ENCODE data around the gene MMP3.

Gene MMP3

GRCh38 chr11:102833731-102834130 is 9.7 kb downstream of the MMP3 start:
- TF ChIP-seq CTCF (IDR thresholded peaks at IDR 0.05; ENCODE audit: low read depth, low read length) = no peak
- no peak for DNase-seq (ENCODE audit: extremely low read depth, low read depth)

- DNase-seq (ENCODE audit: extremely low read depth, low read depth) = no peak
- TF ChIP-seq CTCF (IDR thresholded peaks at IDR 0.05; ENCODE audit: low read depth, low read length) = no peak
Measured at GRCh38 chr11:102832612-102833011, 10.8 kb downstream of the MMP3 start.

GRCh38 chr11:102831489-102832440 is 11.6 kb downstream of the MMP3 start:
- peak; percentile 88 for TF ChIP-seq CTCF (IDR thresholded peaks at IDR 0.05; ENCODE audit: low read depth, low read length)
- no peak for DNase-seq (ENCODE audit: extremely low read depth, low read depth)

- no peak for TF ChIP-seq CTCF (IDR thresholded peaks at IDR 0.05; ENCODE audit: low read depth, low read length)
Measured at GRCh38 chr11:102831128-102831488, 12.3 kb downstream of the MMP3 start.

GRCh38 chr11:102830001-102830727 is 13.2 kb downstream of the MMP3 start:
- no peak for DNase-seq (ENCODE audit: extremely low read depth, low read depth)
- TF ChIP-seq CTCF (IDR thresholded peaks at IDR 0.05; ENCODE audit: low read depth, low read length) = no peak

More at GRCh38 chr11:102831128-102831488, 12.3 kb downstream of the MMP3 start:
- DNase-seq (ENCODE audit: extremely low read depth, low read depth) = no peak

GRCh38 chr11:102829316-102830000 is 14.0 kb downstream of the MMP3 start:
- no peak for TF ChIP-seq CTCF (IDR thresholded peaks at IDR 0.05; ENCODE audit: low read depth, low read length)
- no peak for DNase-seq (ENCODE audit: extremely low read depth, low read depth)

Data from AG09319 (cell line).